ELR (cell line): ENCODE data around the gene RPLP2.

ENCODE experiments used
- DNase-seq: peaks from one replicate; pipeline ENCODE4 v3.0.0-alpha.2; 2015; ENCODE audit warnings: low read depth

RPLP2 gene

GRCh38 chr11:791658-792534 is 17.9 kb upstream of the RPLP2 start:
- no peak for DNase-seq

GRCh38 chr11:792535-792821 is 17.3 kb upstream of the RPLP2 start:
- DNase-seq, result no peak

- DNase-seq, result no peak
Observed at GRCh38 chr11:792873-793272, 16.9 kb upstream of the RPLP2 start.

- no peak for DNase-seq
Observed at GRCh38 chr11:793556-793955, 16.2 kb upstream of the RPLP2 start.

- no peak for DNase-seq
Observed at GRCh38 chr11:794013-794765, 15.6 kb upstream of the RPLP2 start.

GRCh38 chr11:794766-795633 is 14.8 kb upstream of the RPLP2 start:
- DNase-seq, result peak; percentile 43

- DNase-seq, result peak; percentile 95
Observed at GRCh38 chr11:795634-796564, 13.9 kb upstream of the RPLP2 start.

- no peak for DNase-seq
Observed at GRCh38 chr11:796565-797295, 13.0 kb upstream of the RPLP2 start.

- peak; percentile 86 for DNase-seq
Observed at GRCh38 chr11:797296-798092, 12.3 kb upstream of the RPLP2 start.

GRCh38 chr11:798093-798713 is 11.6 kb upstream of the RPLP2 start, which contains the start of gene SLC25A22:
Gene SLC25A22, minus strand, starts transcription at chr11:798281. Its CDS starts 3,275 bp downstream, at chr11:795006.
- DNase-seq, result peak; percentile 86

- no peak for DNase-seq
Observed at GRCh38 chr11:799641-800316, 10.0 kb upstream of the RPLP2 start.

GRCh38 chr11:800473-800872 is 9.3 kb upstream of the RPLP2 start:
- DNase-seq, result no peak

GRCh38 chr11:801097-801780 is 8.5 kb upstream of the RPLP2 start:
- DNase-seq, result no peak

GRCh38 chr11:802018-802617 is 7.6 kb upstream of the RPLP2 start:
- DNase-seq, result no peak

GRCh38 chr11:802693-803466 is 6.9 kb upstream of the RPLP2 start:
- no peak for DNase-seq

GRCh38 chr11:803467-803742 is 6.4 kb upstream of the RPLP2 start:
- DNase-seq, result no peak
